Naive thymus-derived CD4-positive, alpha-beta T cell (primary cell): ENCODE data around the gene LGALS4. TPM values are rescaled to one million over a fixed set of nuclear protein-coding genes. Genes with fewer than 3 reads are reported as not detected.
A peak's percentile ranks its signal among the peaks of the same experiment; 100 is the strongest.
"Not testable (repeated sequence)": the region's sequence is repeated elsewhere in the genome, so short reads cannot be mapped to it uniquely, and the experiment has no call there.

Experiments
- ATAC-seq: fragments of 150-1000 bp; cut with Tn5 transposase; 2 replicates; pipeline ENCODE4 v1.10.0; 2021; ENCODE audit warnings: mild to moderate bottlenecking, moderate library complexity
- CTCF ChIA-PET: fragments of 350-600 bp; sonication (Branson Sonifier 250); formaldehyde crosslinking; loops from one replicate; lab custom pipeline; 2021; ENCODE audit warnings: antibody characterized with exemption; lab: Charles Lee
- POLR2A ChIA-PET: fragments of 350-600 bp; sonication (Branson Sonifier 250); formaldehyde crosslinking; loops from one replicate; lab custom pipeline; 2021; ENCODE audit warnings: antibody characterized with exemption, inconsistent platforms; lab: Charles Lee
- DNase-seq, 9 donors: peaks; one replicate each; pipeline versions ENCODE4 v3.0.0 to v3.0.0-alpha.2; 2020 to 2022; ENCODE audit warnings: mixed read lengths in 1 of 9
- H3K27ac ChIP-seq: one replicate; pipeline ENCODE4 v1.7.0; 2013; ENCODE audit warnings: mild to moderate bottlenecking, low read depth, low read length, moderate library complexity
- H3K27me3 ChIP-seq, 2 donors: one replicate each; pipeline ENCODE4 v1.7.0; 2013; ENCODE audit warnings: low read length in 2 of 2, mild to moderate bottlenecking in 2 of 2, moderate library complexity in 2 of 2; ENCODE audit not compliant: control insufficient read depth in 2 of 2, insufficient read depth in 2 of 2
- H3K36me3 ChIP-seq, 3 experiments: 1 replicate in 2 of 3; 2 replicates in 1 of 3; pipeline ENCODE4 v1.7.0; 2013; ENCODE audit warnings: low read length in 3 of 3, mild to moderate bottlenecking in 3 of 3, moderate library complexity in 1 of 3; ENCODE audit not compliant: insufficient read depth in 3 of 3, control insufficient read depth in 2 of 3
- H3K4me1 ChIP-seq, 2 donors: one replicate each; pipeline ENCODE4 v1.7.0; 2013; ENCODE audit warnings: low read length in 2 of 2, mild to moderate bottlenecking in 2 of 2, moderate library complexity in 1 of 2; ENCODE audit not compliant: control insufficient read depth in 2 of 2, insufficient read depth in 2 of 2
- H3K4me3 ChIP-seq: 2 replicates; pipeline ENCODE4 v1.7.0; 2013; ENCODE audit warnings: mild to moderate bottlenecking, low read length
- H3K9me3 ChIP-seq, 3 experiments: 1 replicate in 2 of 3; 2 replicates in 1 of 3; pipeline ENCODE4 v1.7.0; 2013; ENCODE audit warnings: low read length in 3 of 3; ENCODE audit not compliant: control insufficient read depth in 2 of 3
- H3K27ac Mint-ChIP-seq, 9 donors: one replicate each; pipeline ENCODE4 v1.8.0; 2020 to 2022; ENCODE audit warnings: mixed read lengths in 9 of 9, mild to moderate bottlenecking in 8 of 9, moderate library complexity in 5 of 9, inconsistent platforms in 2 of 9
- H3K27me3 Mint-ChIP-seq, 5 donors: one replicate each; pipeline ENCODE4 v1.8.0; 2021 to 2022; ENCODE audit warnings: mixed read lengths in 5 of 5, mild to moderate bottlenecking in 1 of 5
- H3K36me3 Mint-ChIP-seq, 5 donors: one replicate each; pipeline ENCODE4 v1.8.0; 2020 to 2022; ENCODE audit warnings: mixed read lengths in 5 of 5, mild to moderate bottlenecking in 3 of 5, inconsistent platforms in 1 of 5
- H3K4me1 Mint-ChIP-seq, 7 donors: one replicate each; pipeline ENCODE4 v1.8.0; 2020 to 2022; ENCODE audit warnings: mixed read lengths in 7 of 7, mild to moderate bottlenecking in 3 of 7, inconsistent platforms in 1 of 7
- H3K4me3 Mint-ChIP-seq, 10 donors: one replicate each; pipeline ENCODE4 v1.8.0; 2020 to 2022; ENCODE audit warnings: mild to moderate bottlenecking in 10 of 10, mixed read lengths in 10 of 10, moderate library complexity in 6 of 10, inconsistent platforms in 2 of 10
- H3K9me3 Mint-ChIP-seq, 11 donors: one replicate each; pipeline ENCODE4 v1.8.0; 2020 to 2022; ENCODE audit warnings: mixed read lengths in 11 of 11, mild to moderate bottlenecking in 4 of 11, inconsistent platforms in 1 of 11, moderate library complexity in 1 of 11
- intact Hi-C, 2 donors: fragments of 100-400 bp; cut with micrococcal nuclease; formaldehyde crosslinking; loops; one replicate each; pipeline ENCODE4 v1.15.1; 2023
- polyA plus RNA-seq, 2 donors: library from polyadenylated mRNA; unstranded; fragments of 300-500 nt; fragmentation: Illumina TruSeq; gene quantifications; one replicate each; pipeline ENCODE4 v1.2.3, GENCODE V29; 2021
- total RNA-seq, 6 experiments: library from RNA in 5 of 6; stranded (reverse) in 5 of 6; gene quantifications; 1 replicate in 5 of 6; 2 replicates in 1 of 6; pipeline ENCODE4 v1.2.3 and lab custom pipeline; 2021 to 2026

LGALS4 gene
- total and polyA plus RNA-seq, 7 experiments from 2014 or later: 0.13 to 9.8 (median 5.0) TPM

- Mint-ChIP-seq H3K9me3 (no peaks in the 10 kb centered on the region), H3K36me3 (no peaks in the 10 kb centered on the region), H3K27ac (no peak overlapping the region), H3K4me1 (peaks cover 0 to 3% (median 0%) of the 10 kb centered on the region in 7 donors), H3K27me3 (peaks cover 0 to 5% (median 0%) of the 10 kb centered on the region in 5 donors), H3K4me3 (no peak overlapping the region)
- no peak overlapping the region for H3K4me3 ChIP-seq
- H3K36me3 ChIP-seq: no peaks in the 10 kb centered on the region
- DNase-seq (no peak), ATAC-seq (no peak)
- ChIA-PET POLR2A (no interaction called here), CTCF (interaction anchor here (0.7 kb wide), 1 partner anchor 252 kb away, joined by 3 read pairs; no protein-coding TSS in a partner anchor)
- H3K27me3 ChIP-seq: no peaks in the 10 kb centered on the region
- intact Hi-C loops: no loop called here
- no peaks in the 10 kb centered on the region for H3K4me1 ChIP-seq
- H3K27ac ChIP-seq: no peak overlapping the region
- no peaks in the 10 kb centered on the region for H3K9me3 ChIP-seq
These were observed 48.9 kb downstream of the LGALS4 start for GRCh38 chr19:38763795-38764220.

DNA sequence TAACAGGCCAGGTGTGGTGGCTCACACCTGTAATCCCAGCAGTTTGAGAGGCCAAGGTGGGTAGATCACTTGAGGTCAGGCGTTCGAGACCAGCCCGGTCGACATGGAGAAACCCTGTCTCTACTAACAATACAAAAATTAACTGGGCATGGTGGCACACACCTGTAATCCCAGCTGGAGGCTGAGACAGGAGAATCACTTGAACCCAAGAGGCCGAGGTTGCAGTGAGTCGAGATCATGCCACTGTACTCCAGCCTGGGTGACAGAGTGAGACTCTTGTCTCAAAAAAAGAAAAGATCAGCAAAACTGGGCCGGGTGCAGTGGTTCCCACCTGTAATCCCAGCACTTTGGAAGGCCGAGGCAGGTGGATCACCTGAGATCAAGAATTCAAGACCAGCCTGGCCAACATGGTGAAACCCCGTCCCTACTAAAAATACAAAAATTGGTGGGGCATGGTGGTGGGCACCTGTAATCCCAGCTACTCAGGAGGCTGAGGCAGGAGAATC, 50.8 kb downstream of the LGALS4 start:
- H3K36me3 ChIP-seq, H3K4me1 ChIP-seq, intact Hi-C loops, H3K9me3 ChIP-seq, H3K4me3 ChIP-seq, H3K4me1 Mint-ChIP-seq, H3K27me3 Mint-ChIP-seq, H3K36me3 Mint-ChIP-seq, ATAC-seq, H3K27me3 ChIP-seq, DNase-seq, H3K4me3 Mint-ChIP-seq, H3K27ac ChIP-seq, H3K9me3 Mint-ChIP-seq, POLR2A ChIA-PET: not testable (repeated sequence)
- H3K27ac Mint-ChIP-seq: peak overlapping the region in 1 of 9 donors; percentile 41
- CTCF ChIA-PET: interaction anchor here (0.5 to 0.6 kb wide), 2 partner anchors 22 to 36 kb away, joined by 3 to 4 read pairs; no protein-coding TSS in a partner anchor

- H3K4me3 Mint-ChIP-seq, H3K4me1 Mint-ChIP-seq, ATAC-seq, H3K27me3 ChIP-seq, H3K36me3 Mint-ChIP-seq, H3K36me3 ChIP-seq, H3K4me3 ChIP-seq, H3K9me3 ChIP-seq, H3K27me3 Mint-ChIP-seq, H3K9me3 Mint-ChIP-seq, intact Hi-C loops, H3K27ac ChIP-seq, DNase-seq, H3K27ac Mint-ChIP-seq, H3K4me1 ChIP-seq, POLR2A ChIA-PET: not testable (repeated sequence)
- CTCF ChIA-PET: interaction anchor here (1.7 kb wide), 1 partner anchor 9 kb away, joined by 6 read pairs; no protein-coding TSS in a partner anchor
These were observed 51.8 kb downstream of the LGALS4 start for GRCh38 chr19:38760805-38761517.

DNA sequence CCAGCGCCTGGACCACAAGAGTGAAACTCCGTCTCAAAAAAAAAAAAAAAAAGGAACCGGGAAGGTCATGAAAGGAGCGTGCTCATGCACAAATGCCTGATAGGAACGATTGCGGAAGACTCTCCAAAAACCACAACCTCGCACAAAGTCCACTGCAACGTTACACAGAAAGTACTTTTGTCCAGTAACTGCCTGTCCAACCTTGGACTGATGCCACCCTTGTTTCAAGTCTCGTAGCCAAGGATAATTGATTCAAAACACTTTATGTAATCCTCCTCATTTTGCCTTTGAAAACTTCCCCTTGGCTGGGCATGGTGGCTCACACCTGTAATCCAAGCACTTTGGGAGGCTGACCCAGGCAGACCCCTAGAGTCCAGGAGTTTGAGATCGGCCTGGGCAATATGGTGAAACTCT, 53.1 kb downstream of the LGALS4 start:
- H3K27ac Mint-ChIP-seq: no peak overlapping the region

DNA sequence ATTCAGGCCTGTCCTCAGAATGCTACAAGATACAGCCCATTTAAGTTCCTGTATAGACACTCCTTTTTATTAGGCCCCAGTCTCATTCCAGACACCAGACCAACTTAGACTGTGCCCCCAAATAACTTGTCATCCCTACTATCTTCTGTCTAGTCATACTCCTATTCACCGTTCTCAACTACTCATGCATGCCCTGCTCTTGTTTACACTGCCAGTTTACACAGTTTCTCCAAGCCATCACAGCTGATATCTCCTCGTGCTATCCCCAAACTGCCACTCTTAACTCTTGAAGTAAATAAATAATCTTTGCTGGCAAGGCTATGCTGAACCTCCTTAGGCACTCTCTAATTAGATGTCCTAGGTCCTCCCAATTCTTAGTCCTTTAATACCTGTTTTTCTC, 58.5 kb downstream of the LGALS4 start:
- H3K27me3 Mint-ChIP-seq: peaks cover 0 to 18% (median 0%) of the 10 kb centered on the region in 5 donors
- H3K4me3 ChIP-seq, intact Hi-C loops, H3K36me3 ChIP-seq, H3K4me1 Mint-ChIP-seq, H3K36me3 Mint-ChIP-seq, H3K27ac ChIP-seq, H3K9me3 ChIP-seq, CTCF ChIA-PET, H3K9me3 Mint-ChIP-seq, H3K27me3 ChIP-seq, H3K4me1 ChIP-seq, POLR2A ChIA-PET, H3K4me3 Mint-ChIP-seq, DNase-seq, ATAC-seq, H3K27ac Mint-ChIP-seq: not testable (repeated sequence)

More for the DNA sequence above, 53.1 kb downstream of the LGALS4 start:
- Histone ChIP-seq H3K36me3 (no peaks in the 10 kb centered on the region), H3K27me3 (no peaks in the 10 kb centered on the region), H3K4me3 (no peak overlapping the region), H3K4me1 (no peaks in the 10 kb centered on the region), H3K27ac (no peak overlapping the region), H3K9me3 (no peaks in the 10 kb centered on the region)
- intact Hi-C loops: no loop called here
- no peak for DNase-seq
- Mint-ChIP-seq H3K4me1 (peaks cover 0 to 3% (median 0%) of the 10 kb centered on the region in 7 donors), H3K27me3 (peaks cover 0 to 5% (median 0%) of the 10 kb centered on the region in 5 donors), H3K4me3 (no peak overlapping the region), H3K9me3 (peaks cover 0 to 5% (median 0%) of the 10 kb centered on the region in 11 donors), H3K36me3 (no peaks in the 10 kb centered on the region)
- ATAC-seq: no peak
- ChIA-PET POLR2A (no interaction called here), CTCF (no interaction called here)

DNA sequence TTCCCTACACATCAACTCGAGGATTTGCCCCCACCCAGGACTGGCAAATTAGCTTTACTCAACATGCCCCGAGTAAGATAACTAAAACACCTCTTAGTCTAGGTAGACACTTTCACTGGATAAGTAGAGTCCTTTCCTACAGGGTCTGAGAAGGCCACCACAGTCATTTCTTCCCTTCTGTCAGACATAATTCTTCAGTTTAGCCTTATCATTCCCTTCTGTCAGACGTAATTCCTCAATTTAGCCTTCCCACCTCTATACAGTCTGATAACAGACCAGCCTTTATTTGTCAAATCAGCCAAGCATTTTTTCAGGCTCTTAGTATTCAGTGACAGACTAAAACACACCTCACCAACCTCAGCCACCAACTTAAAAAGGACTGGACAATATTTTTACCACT, 59.0 kb downstream of the LGALS4 start:
- H3K27ac Mint-ChIP-seq, intact Hi-C loops, H3K27ac ChIP-seq, POLR2A ChIA-PET, H3K4me1 ChIP-seq, H3K4me1 Mint-ChIP-seq, H3K4me3 Mint-ChIP-seq, H3K36me3 ChIP-seq, H3K27me3 ChIP-seq, CTCF ChIA-PET, H3K4me3 ChIP-seq, ATAC-seq, H3K36me3 Mint-ChIP-seq, H3K9me3 ChIP-seq, DNase-seq, H3K9me3 Mint-ChIP-seq: not testable (repeated sequence)
- H3K27me3 Mint-ChIP-seq: peaks cover 0 to 18% (median 0%) of the 10 kb centered on the region in 5 donors
